HTERT RPE-1 (cell line): ENCODE data around the gene EPB42.

Source experiments
- in situ Hi-C: fragments of 300-500 bp; cut with MboI; formaldehyde crosslinking; loops from 4 replicates; pipeline ENCODE4 v1.14.3; 2020; ENCODE audit warnings: low sequenced_read_pairs

EPB42 gene

GRCh38 chr15:43220991-43221403 lies at the start of gene EPB42:
TSS of gene EPB42 (minus strand) at chr15:43221018. CDS start at chr15:43220825, 193 bp downstream.
- in situ Hi-C loops, result no loop called here

- in situ Hi-C loops, result no loop called here
Observed at GRCh38 chr15:43270113-43270665, 49.4 kb upstream of the EPB42 start.

- in situ Hi-C loops, result no loop called here
Observed at GRCh38 chr15:43268111-43269105, 47.6 kb upstream of the EPB42 start.

- in situ Hi-C loops, result no loop called here
Observed at GRCh38 chr15:43267439-43267838, 46.6 kb upstream of the EPB42 start.

- in situ Hi-C loops, result no loop called here
Observed at GRCh38 chr15:43266834-43267233, 46.0 kb upstream of the EPB42 start, which contains the start of gene TGM5. TSS of gene TGM5 (minus strand) at chr15:43266928. CDS start at chr15:43266849, 79 bp downstream.

GRCh38 chr15:43266386-43266785 lies 45.6 kb upstream of the EPB42 start:
- in situ Hi-C loops, result no loop called here

- in situ Hi-C loops, result no loop called here
Observed at GRCh38 chr15:43260011-43260615, 39.3 kb upstream of the EPB42 start.

GRCh38 chr15:43258781-43259180 lies 38.0 kb upstream of the EPB42 start:
- in situ Hi-C loops, result no loop called here

- in situ Hi-C loops, result no loop called here
Observed at GRCh38 chr15:43256341-43256740, 35.5 kb upstream of the EPB42 start.

GRCh38 chr15:43255376-43255775 lies 34.6 kb upstream of the EPB42 start:
- in situ Hi-C loops, result no loop called here

- in situ Hi-C loops, result no loop called here
Observed at GRCh38 chr15:43253431-43254403, 32.9 kb upstream of the EPB42 start.

- in situ Hi-C loops, result no loop called here
Observed at GRCh38 chr15:43251871-43252250, 31.0 kb upstream of the EPB42 start.

- in situ Hi-C loops, result no loop called here
Observed at GRCh38 chr15:43251185-43251870, 30.5 kb upstream of the EPB42 start.

GRCh38 chr15:43250785-43251184 lies 30.0 kb upstream of the EPB42 start:
- in situ Hi-C loops, result no loop called here

- in situ Hi-C loops, result no loop called here
Observed at GRCh38 chr15:43249699-43250203, 28.9 kb upstream of the EPB42 start.

GRCh38 chr15:43249236-43249635 lies 28.4 kb upstream of the EPB42 start:
- in situ Hi-C loops, result no loop called here

- in situ Hi-C loops, result no loop called here
Observed at GRCh38 chr15:43246261-43246774, 25.5 kb upstream of the EPB42 start.

- in situ Hi-C loops, result no loop called here
Observed at GRCh38 chr15:43244092-43244491, 23.3 kb upstream of the EPB42 start.

GRCh38 chr15:43243020-43243645 lies 22.3 kb upstream of the EPB42 start:
- in situ Hi-C loops, result no loop called here
